Measurements from ENCODE around the gene SLC41A3. TPM values are rescaled to one million over a fixed set of nuclear protein-coding genes. Genes with fewer than 3 reads are reported as not detected.

Gene SLC41A3
- total RNA-seq, 1 donor from 2014 or later, result 31.6 TPM

DNA sequence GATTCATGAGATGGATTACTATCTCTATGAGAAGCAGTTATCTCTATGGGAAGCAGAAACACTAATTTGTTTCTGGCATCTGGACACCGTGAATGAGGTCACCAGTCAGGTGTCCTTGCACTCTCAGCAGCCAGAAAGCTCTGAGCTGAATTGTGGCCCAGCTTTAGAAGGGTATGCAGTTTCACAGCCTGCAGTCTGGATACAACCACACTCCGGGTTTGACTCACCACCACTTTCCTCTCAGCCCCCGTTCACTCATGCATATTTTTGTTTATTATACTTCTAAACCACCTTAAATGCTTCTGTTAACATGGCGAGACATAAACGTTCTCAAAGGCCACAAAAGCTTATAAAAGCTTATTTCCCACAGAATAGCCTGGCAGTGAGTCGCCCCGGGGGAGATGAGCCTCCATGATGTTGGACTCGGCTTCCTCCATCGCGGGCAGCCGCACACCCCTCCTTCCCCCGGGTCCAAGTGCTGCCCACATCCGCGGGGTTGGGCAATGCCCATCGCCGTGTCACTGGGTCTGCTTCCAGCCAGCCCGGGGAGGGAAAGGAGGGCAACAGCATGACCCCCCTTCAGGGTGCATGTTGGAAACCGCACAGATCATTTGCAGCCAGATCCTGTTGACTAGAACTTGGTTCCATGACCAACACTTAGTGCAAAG, 16.8 kb upstream of the SLC41A3 start:
- Histone ChIP-seq H3K4me3 (ENCODE audit: insufficient read depth, low read depth, low read length) (no peak overlapping the region), H3K79me2 (ENCODE audit: insufficient read depth, low read length) (no peaks in the 10 kb centered on the region), H3K9ac (ENCODE audit: low read length) (no peak overlapping the region), H3K9me3 (ENCODE audit: insufficient read depth, low read depth, low read length) (no peaks in the 10 kb centered on the region), H3K27me3 (ENCODE audit: insufficient read depth, low read length) (no peaks in the 10 kb centered on the region), H3K4me1 (ENCODE audit: insufficient read depth, low read length) (no peaks in the 10 kb centered on the region), H3K27ac (ENCODE audit: low read depth, low read length) (no peak overlapping the region), H3K36me3 (ENCODE audit: insufficient read depth, low read length) (no peaks in the 10 kb centered on the region), H4K20me1 (ENCODE audit: insufficient read depth, low read length) (no peaks in the 10 kb centered on the region), H2AFZ (ENCODE audit: low read depth, low read length) (no peak overlapping the region), H3K4me2 (ENCODE audit: low read length) (no peak overlapping the region)
- peaks cover 18% of the 10 kb centered on the region for H3K9me3 Mint-ChIP-seq (ENCODE audit: unreplicated experiment)
- H3K36me3 Mint-ChIP-seq (ENCODE audit: low read depth, unreplicated experiment), result no peaks in the 10 kb centered on the region
- no peak for TF ChIP-seq CTCF (IDR thresholded peaks at IDR 0.05; ENCODE audit: insufficient read depth, low read depth, low read length)
- no peak for TF ChIP-seq EZH2 (IDR thresholded peaks at IDR 0.05; ENCODE audit: insufficient read depth, low read length)
- peaks cover 3% of the 10 kb centered on the region for H3K27me3 Mint-ChIP-seq (ENCODE audit: low read depth, unreplicated experiment)
- peak overlapping the region; percentile 23 for H3K27ac Mint-ChIP-seq (ENCODE audit: unreplicated experiment)
- no peak overlapping the region for H3K4me3 Mint-ChIP-seq (ENCODE audit: unreplicated experiment)
- DNase-seq (ENCODE audit: low read depth), result peak; percentile 82
- peaks cover 8% of the 10 kb centered on the region for H3K4me1 Mint-ChIP-seq (ENCODE audit: low read depth, unreplicated experiment)
- no peak for FAIRE-seq

DNA sequence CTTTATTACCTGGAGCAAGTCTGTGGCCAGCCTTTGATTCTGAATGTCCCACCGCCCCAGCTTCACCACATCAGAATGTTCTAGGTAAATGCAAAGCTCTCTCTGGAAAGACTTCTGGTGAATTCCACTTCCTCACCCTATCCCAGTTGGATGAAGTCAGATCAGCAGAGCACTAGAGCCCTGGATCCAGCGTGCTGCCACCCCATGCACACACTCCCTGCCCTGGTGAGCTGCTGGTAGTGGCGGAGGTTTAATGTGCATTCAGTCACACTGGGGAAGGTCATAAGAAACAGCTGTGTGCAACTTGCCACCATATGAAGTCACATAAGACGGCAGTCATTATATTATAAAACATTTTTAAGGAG, 16.3 kb upstream of the SLC41A3 start:
- TF ChIP-seq CTCF (IDR thresholded peaks at IDR 0.05; ENCODE audit: insufficient read depth, low read depth, low read length) (no peak), EZH2 (IDR thresholded peaks at IDR 0.05; ENCODE audit: insufficient read depth, low read length) (no peak)
- no peak for FAIRE-seq
- no peaks in the 10 kb centered on the region for H4K20me1 ChIP-seq (ENCODE audit: insufficient read depth, low read length)
- H3K27me3 ChIP-seq (ENCODE audit: insufficient read depth, low read length), result no peaks in the 10 kb centered on the region
- no peak for DNase-seq (ENCODE audit: low read depth)
- Mint-ChIP-seq H3K4me3 (ENCODE audit: unreplicated experiment) (no peak overlapping the region), H3K4me1 (ENCODE audit: low read depth, unreplicated experiment) (peaks cover 8% of the 10 kb centered on the region), H3K36me3 (ENCODE audit: low read depth, unreplicated experiment) (no peaks in the 10 kb centered on the region), H3K9me3 (ENCODE audit: unreplicated experiment) (peaks cover 16% of the 10 kb centered on the region), H3K27me3 (ENCODE audit: low read depth, unreplicated experiment) (peaks cover 2% of the 10 kb centered on the region), H3K27ac (ENCODE audit: unreplicated experiment) (peak overlapping the region; percentile 22)
- no peaks in the 10 kb centered on the region for H3K79me2 ChIP-seq (ENCODE audit: insufficient read depth, low read length)
- H3K36me3 ChIP-seq (ENCODE audit: insufficient read depth, low read length), result no peaks in the 10 kb centered on the region
- H3K27ac ChIP-seq (ENCODE audit: low read depth, low read length), result no peak overlapping the region
- no peak overlapping the region for H2AFZ ChIP-seq (ENCODE audit: low read depth, low read length)
- H3K4me2 ChIP-seq (ENCODE audit: low read length), result no peak overlapping the region
- no peaks in the 10 kb centered on the region for H3K4me1 ChIP-seq (ENCODE audit: insufficient read depth, low read length)
- H3K9ac ChIP-seq (ENCODE audit: low read length), result no peak overlapping the region
- H3K4me3 ChIP-seq (ENCODE audit: insufficient read depth, low read depth, low read length), result no peak overlapping the region
- H3K9me3 ChIP-seq (ENCODE audit: insufficient read depth, low read depth, low read length), result no peaks in the 10 kb centered on the region

GRCh38 chr3:126098391-126098858, 14.5 kb upstream of the SLC41A3 start:
- Histone ChIP-seq H3K36me3 (ENCODE audit: insufficient read depth, low read length) (no peaks in the 10 kb centered on the region), H3K4me1 (ENCODE audit: insufficient read depth, low read length) (no peaks in the 10 kb centered on the region), H3K9me3 (ENCODE audit: insufficient read depth, low read depth, low read length) (no peaks in the 10 kb centered on the region), H4K20me1 (ENCODE audit: insufficient read depth, low read length) (no peaks in the 10 kb centered on the region), H2AFZ (ENCODE audit: low read depth, low read length) (no peak overlapping the region), H3K4me2 (ENCODE audit: low read length) (no peak overlapping the region), H3K27ac (ENCODE audit: low read depth, low read length) (no peak overlapping the region), H3K27me3 (ENCODE audit: insufficient read depth, low read length) (no peaks in the 10 kb centered on the region), H3K79me2 (ENCODE audit: insufficient read depth, low read length) (no peaks in the 10 kb centered on the region), H3K4me3 (ENCODE audit: insufficient read depth, low read depth, low read length) (no peak overlapping the region), H3K9ac (ENCODE audit: low read length) (no peak overlapping the region)
- no peaks in the 10 kb centered on the region for H3K36me3 Mint-ChIP-seq (ENCODE audit: low read depth, unreplicated experiment)
- H3K9me3 Mint-ChIP-seq (ENCODE audit: unreplicated experiment), result peaks cover 21% of the 10 kb centered on the region
- peaks cover 8% of the 10 kb centered on the region for H3K4me1 Mint-ChIP-seq (ENCODE audit: low read depth, unreplicated experiment)
- no peak for TF ChIP-seq EZH2 (IDR thresholded peaks at IDR 0.05; ENCODE audit: insufficient read depth, low read length)
- TF ChIP-seq CTCF (IDR thresholded peaks at IDR 0.05; ENCODE audit: insufficient read depth, low read depth, low read length), result no peak
- H3K4me3 Mint-ChIP-seq (ENCODE audit: unreplicated experiment), result no peak overlapping the region
- DNase-seq (ENCODE audit: low read depth) (no peak), FAIRE-seq (no peak)
- no peak overlapping the region for H3K27ac Mint-ChIP-seq (ENCODE audit: unreplicated experiment)
- H3K27me3 Mint-ChIP-seq (ENCODE audit: low read depth, unreplicated experiment), result peaks cover 2% of the 10 kb centered on the region
